ENCODE measurements around the gene SMG1.

The SMG1 gene

GRCh38 chr16:18925986-18926865, at the start of gene SMG1:
Gene SMG1, minus strand, starts transcription at chr16:18926408. Its CDS starts 367 bp downstream, at chr16:18926041.
- DNase-seq (ENCODE audit: low read depth): peak; percentile 84
- H3K4me3 ChIP-seq (ENCODE audit: low read length): peak within 1 kb of the TSS; percentile 72

- no peak for TF ChIP-seq CTCF (conservative IDR thresholded peaks at IDR 0.05; ENCODE audit: low read length)
- no peak overlapping the region for H3K4me3 ChIP-seq (ENCODE audit: low read length)
- DNase-seq (ENCODE audit: low read depth): no peak
These were observed 48.9 kb upstream of the SMG1 start for GRCh38 chr16:18975109-18975508.

- TF ChIP-seq CTCF (conservative IDR thresholded peaks at IDR 0.05; ENCODE audit: low read length): no peak
- DNase-seq (ENCODE audit: low read depth): no peak
- no peak overlapping the region for H3K4me3 ChIP-seq (ENCODE audit: low read length)
These were observed 43.6 kb upstream of the SMG1 start for GRCh38 chr16:18969855-18970240.

- TF ChIP-seq CTCF (conservative IDR thresholded peaks at IDR 0.05; ENCODE audit: low read length): peak; percentile 90
- peak overlapping the region; percentile 58 for H3K4me3 ChIP-seq (ENCODE audit: low read length)
- peak; percentile 68 for DNase-seq (ENCODE audit: low read depth)
These were observed 43.0 kb upstream of the SMG1 start for GRCh38 chr16:18969050-18969854.

- no peak for TF ChIP-seq CTCF (conservative IDR thresholded peaks at IDR 0.05; ENCODE audit: low read length)
- H3K4me3 ChIP-seq (ENCODE audit: low read length): no peak overlapping the region
- no peak for DNase-seq (ENCODE audit: low read depth)
These were observed 40.6 kb upstream of the SMG1 start for GRCh38 chr16:18966791-18967190.

GRCh38 chr16:18965555-18965954, 39.3 kb upstream of the SMG1 start:
- TF ChIP-seq CTCF (conservative IDR thresholded peaks at IDR 0.05; ENCODE audit: low read length): no peak
- no peak for DNase-seq (ENCODE audit: low read depth)
- H3K4me3 ChIP-seq (ENCODE audit: low read length): no peak overlapping the region

- DNase-seq (ENCODE audit: low read depth): peak; percentile 20
- no peak overlapping the region for H3K4me3 ChIP-seq (ENCODE audit: low read length)
- no peak for TF ChIP-seq CTCF (conservative IDR thresholded peaks at IDR 0.05; ENCODE audit: low read length)
These were observed 32.9 kb upstream of the SMG1 start for GRCh38 chr16:18959031-18959505.
